Lung (tissue), 12 donors: ENCODE results near the gene ZNF22. TPM values are rescaled to one million over a fixed set of nuclear protein-coding genes. Genes with fewer than 3 reads are reported as not detected.

Source experiments
- ATAC-seq: fragments of 200-7000 bp; cut with Tn5 transposase; one replicate; pipeline ENCODE4 v1.9.1; 2020; ENCODE audit warnings: moderate number of reproducible peaks; ENCODE audit not compliant: insufficient read depth, low FRiP score
- DNase-seq, 3 donors: peaks; one replicate each; pipeline ENCODE4 v3.0.0-alpha.2; 2013 to 2017
- H3K27ac ChIP-seq, 2 donors: one replicate each; pipeline ENCODE4 v1.5.1; 2013; ENCODE audit warnings: mild to moderate bottlenecking in 2 of 2, moderate library complexity in 2 of 2, control low read depth in 1 of 2, inconsistent platforms in 1 of 2, low read depth in 1 of 2, low read length in 1 of 2
- H3K27me3 ChIP-seq, 3 donors: one replicate each; pipeline ENCODE4 v1.5.1; 2013; ENCODE audit warnings: low read length in 2 of 3; ENCODE audit not compliant: control insufficient read depth in 3 of 3, insufficient read depth in 3 of 3
- H3K36me3 ChIP-seq, 4 donors: one replicate each; pipeline ENCODE4 v1.5.1; 2013; ENCODE audit warnings: low read length in 4 of 4, mild to moderate bottlenecking in 1 of 4, moderate library complexity in 1 of 4; ENCODE audit not compliant: control insufficient read depth in 4 of 4, insufficient read depth in 4 of 4
- H3K4me1 ChIP-seq, 5 donors: one replicate each; pipeline ENCODE4 v1.5.1; 2013; ENCODE audit warnings: low read length in 5 of 5, mild to moderate bottlenecking in 2 of 5, moderate library complexity in 1 of 5; ENCODE audit not compliant: control insufficient read depth in 5 of 5, insufficient read depth in 5 of 5
- H3K4me3 ChIP-seq: one replicate; pipeline ENCODE4 v1.5.1; 2013; ENCODE audit warnings: mild to moderate bottlenecking, control low read depth, moderate library complexity
- H3K9ac ChIP-seq, 2 donors: one replicate each; pipeline ENCODE4 v1.5.1; 2013; ENCODE audit warnings: low read length in 2 of 2, control low read depth in 1 of 2; ENCODE audit not compliant: insufficient read depth in 1 of 2
- H3K9me3 ChIP-seq, 4 donors: one replicate each; pipeline ENCODE4 v1.5.1; 2013; ENCODE audit warnings: low read length in 3 of 4, mild to moderate bottlenecking in 1 of 4, moderate library complexity in 1 of 4; ENCODE audit not compliant: control insufficient read depth in 4 of 4, insufficient read depth in 3 of 4
- CTCF ChIP-seq: IDR thresholded peaks from 2 replicates; pipeline ENCODE4 v1.5.1; 2012; ENCODE audit warnings: mild to moderate bottlenecking; ENCODE audit errors: control extremely low read depth, extremely low read depth
- WGBS, 2 donors: extraction: QIAGEN DNeasy Blood & Tissue Kit; methylation state at CpG; one replicate each; pipeline ENCODE4 v1.1.7; 2013; 5-methylcytosine and 5-hydroxymethylcytosine counted together
- polyA plus RNA-seq, 2 donors: library from polyadenylated mRNA; stranded (reverse); fragments of 200-250 nt; gene quantifications; one replicate each; pipeline ENCODE4 v1.2.1, GENCODE V29; 2013
- total RNA-seq, 2 donors: library from RNA; depleted of rRNA in 1 of 2; stranded (reverse); fragments of >200 nt in 1 of 2; gene quantifications; one replicate each; pipeline ENCODE4 v1.2.1, GENCODE V29; 2014 to 2021
- donor health status: control.
- donor health status: control.
- donor health status: Bipolar disorder and iron deficiency.
- donor health status: healthy.
- donor health status: DM: yes; HTN: yes; CAD: no.

ZNF22 gene
- total and polyA plus RNA-seq, 4 donors = 16.8 to 40.7 (median 18.2) TPM

GRCh38 chr10:44972874-44973306, 27.8 kb upstream of the ZNF22 start:
- no peak for ATAC-seq
- H3K9ac ChIP-seq = no peak overlapping the region
- TF ChIP-seq CTCF = no peak

GRCh38 chr10:44973323-44974081, 27.2 kb upstream of the ZNF22 start:
- peak overlapping the region; percentile 55 to 84 for H3K27ac ChIP-seq
- H3K4me3 ChIP-seq = no peak overlapping the region
- ATAC-seq (no peak), DNase-seq (no peak)
- H3K9ac ChIP-seq = no peak overlapping the region
- H3K4me1 ChIP-seq = peaks cover 0 to 41% (median 26%) of the 10 kb centered on the region in 5 donors
- no peak for TF ChIP-seq CTCF
- peaks cover 0 to 25% (median 0%) of the 10 kb centered on the region in 4 donors for H3K36me3 ChIP-seq
- WGBS, 2 donors = 43 to 49% methylated on average over 18 of the region's 18 CpGs
- peaks cover 0 to 2% (median 0%) of the 10 kb centered on the region in 4 donors for H3K9me3 ChIP-seq
- H3K27me3 ChIP-seq = no peaks in the 10 kb centered on the region

More at GRCh38 chr10:44972874-44973306, 27.8 kb upstream of the ZNF22 start:
- Histone ChIP-seq H3K27me3 (no peaks in the 10 kb centered on the region), H3K9me3 (peaks cover 0 to 2% (median 0%) of the 10 kb centered on the region in 4 donors), H3K27ac (no peak overlapping the region), H3K36me3 (peaks cover 0 to 25% (median 0%) of the 10 kb centered on the region in 4 donors), H3K4me1 (peaks cover 5 to 36% (median 29%) of the 10 kb centered on the region in 5 donors), H3K4me3 (no peak overlapping the region)
- 86 to 89% methylated on average over 6 of the region's 6 CpGs for WGBS, 2 donors
- DNase-seq = no peak

GRCh38 chr10:44974082-44974627, 26.6 kb upstream of the ZNF22 start:
- 48 to 53% methylated on average over 7 of the region's 7 CpGs for WGBS, 2 donors
- peak overlapping the region; percentile 84 to 92 for H3K27ac ChIP-seq
- no peaks in the 10 kb centered on the region for H3K9me3 ChIP-seq
- H3K9ac ChIP-seq = peak overlapping the region in 1 of 2 donors; percentile 68
- ATAC-seq (no peak), DNase-seq (no peak)
- peaks cover 0 to 46% (median 26%) of the 10 kb centered on the region in 5 donors for H3K4me1 ChIP-seq
- H3K4me3 ChIP-seq = no peak overlapping the region
- no peaks in the 10 kb centered on the region for H3K27me3 ChIP-seq
- no peak for TF ChIP-seq CTCF
- peaks cover 0 to 25% (median 0%) of the 10 kb centered on the region in 4 donors for H3K36me3 ChIP-seq
